K562 (cell line): ENCODE data around the gene SLC1A5. TPM values are rescaled to one million over a fixed set of nuclear protein-coding genes. Genes with fewer than 3 reads are reported as not detected.

Experiments used
- MBD1 ChIP-seq: fragments of 250-450 bp; sonication (Bioruptor Pico); IDR thresholded peaks from 2 replicates; pipeline ENCODE4 v1.8.0; 2022; ENCODE audit warnings: inconsistent platforms
- NFXL1 ChIP-seq: fragments of 450-650 bp; formaldehyde crosslinking; IDR thresholded peaks from 2 replicates; pipeline ENCODE4 v1.4.0; 2021; ENCODE audit warnings: mild to moderate bottlenecking
- REST ChIP-seq, 2 experiments: fragments of 450-650 bp; formaldehyde crosslinking in 1 of 2; IDR thresholded peaks; 2 replicates each; pipeline versions ENCODE4 v1.4.0 to v1.6.1; 2014 to 2020; ENCODE audit warnings: mild to moderate bottlenecking in 2 of 2, borderline replicate concordance in 1 of 2, low read depth in 1 of 2
- TFAP4 ChIP-seq: sonication (generic); formaldehyde crosslinking; IDR thresholded peaks from 2 replicates; pipeline ENCODE4 v1.8.0; 2022; ENCODE audit warnings: missing genetic modification reagents, mild to moderate bottlenecking, moderate library complexity, borderline replicate concordance
- polyA plus RNA-seq, 8 experiments: library from polyadenylated mRNA; depleted of rRNA in 4 of 8; stranded (reverse) in 5 of 8; unstranded in 3 of 8; fragments of >200 nt; fragmentation: Nextera tagmentation in 2 of 8; fragmentation: Illumina TruSeq in 1 of 8; extraction: Ambion mirVana in 2 of 8; extraction: Trizol in 1 of 8; gene quantifications; 2 replicates each; pipeline versions ENCODE4 v1.2.1 to v1.2.3, GENCODE V29; 2011 to 2014; ENCODE audit warnings: inconsistent platforms in 1 of 8, missing spikeins in 1 of 8
- total RNA-seq, 7 experiments: library from RNA; depleted of rRNA in 6 of 7; stranded (reverse); fragments of >200 nt in 6 of 7; fragmentation: Illumina TruSeq in 2 of 7; extraction: Trizol in 2 of 7; gene quantifications; 2 replicates each; pipeline versions ENCODE4 v1.2.1 to v1.2.3, GENCODE V29; 2011 to 2021; ENCODE audit warnings: low replicate concordance in 1 of 7

SLC1A5 gene
- total and polyA plus RNA-seq, 9 of the 15 experiments (the other 6 are each of a cell fraction or from before 2014, with no cell fraction given), result 31.2 to 417 (median 134) TPM

GRCh38 chr19:46728693-46729339 is 59.6 kb downstream of the SLC1A5 start (continued):
- TF ChIP-seq REST (IDR thresholded peaks at IDR 0.05; ENCODE audit: borderline replicate concordance), result peak; percentile 66; the same call in 1 of the 2 replicates
- no peak for TF ChIP-seq REST (CRISPR knock-in tag; IDR thresholded peaks at IDR 0.05; ENCODE audit: low read depth)
- TF ChIP-seq NFXL1, result no peak
- TF ChIP-seq TFAP4 (CRISPR knock-in tag), result peak; percentile 92
- no peak for TF ChIP-seq MBD1
